ENCODE measurements around the gene HEG1. TPM values are rescaled to one million over a fixed set of nuclear protein-coding genes. Genes with fewer than 3 reads are reported as not detected.

The HEG1 gene
- total RNA-seq, 4 donors from 2014 or later, result 47.8 to 91.7 (median 76.8) TPM

DNA sequence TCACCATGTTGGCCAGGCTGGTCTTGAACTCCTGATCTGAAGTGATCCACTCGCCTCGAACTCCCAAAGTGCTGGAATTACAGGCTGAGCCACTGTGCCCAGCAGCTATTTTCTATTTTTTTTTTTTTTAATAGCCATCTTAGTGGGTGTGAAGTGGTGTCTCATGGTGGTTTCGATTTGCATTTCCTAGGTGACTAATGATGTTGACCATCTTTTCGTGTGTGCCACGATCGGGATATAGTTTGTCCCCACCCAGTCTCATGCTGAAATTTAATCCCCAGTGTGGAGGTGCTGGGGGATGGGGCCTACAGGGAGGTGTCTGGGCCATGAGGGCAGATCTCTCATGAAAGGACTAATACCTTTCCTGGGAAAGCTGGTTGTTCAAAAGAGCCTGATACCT lies 79.4 kb downstream of the HEG1 start:
- WGBS, result 94% methylated on average over 6 of the region's 6 CpGs
- Histone ChIP-seq H3K4me1 (peaks cover 0 to 16% (median 1%) of the 10 kb centered on the region in 4 donors), H3K36me3 (peaks cover 9 to 70% (median 41%) of the 10 kb centered on the region in 4 donors), H3K27ac (replicated peaks in 1 of 4) (no peak overlapping the region), H3K4me3 (no peak overlapping the region), H3K27me3 (no peaks in the 10 kb centered on the region), H3K9me3 (no peaks in the 10 kb centered on the region)
- intact Hi-C loops (cut with DNase I), result no loop called here
- no peak for TF ChIP-seq POLR2A (IDR thresholded peaks at IDR 0.05; ENCODE audit: low read depth)
- TF ChIP-seq POLR2AphosphoS5 (IDR thresholded peaks at IDR 0.05), result no peak
- TF ChIP-seq EP300 (IDR thresholded peaks at IDR 0.05), result no peak
- TF ChIP-seq, protein P1, sequence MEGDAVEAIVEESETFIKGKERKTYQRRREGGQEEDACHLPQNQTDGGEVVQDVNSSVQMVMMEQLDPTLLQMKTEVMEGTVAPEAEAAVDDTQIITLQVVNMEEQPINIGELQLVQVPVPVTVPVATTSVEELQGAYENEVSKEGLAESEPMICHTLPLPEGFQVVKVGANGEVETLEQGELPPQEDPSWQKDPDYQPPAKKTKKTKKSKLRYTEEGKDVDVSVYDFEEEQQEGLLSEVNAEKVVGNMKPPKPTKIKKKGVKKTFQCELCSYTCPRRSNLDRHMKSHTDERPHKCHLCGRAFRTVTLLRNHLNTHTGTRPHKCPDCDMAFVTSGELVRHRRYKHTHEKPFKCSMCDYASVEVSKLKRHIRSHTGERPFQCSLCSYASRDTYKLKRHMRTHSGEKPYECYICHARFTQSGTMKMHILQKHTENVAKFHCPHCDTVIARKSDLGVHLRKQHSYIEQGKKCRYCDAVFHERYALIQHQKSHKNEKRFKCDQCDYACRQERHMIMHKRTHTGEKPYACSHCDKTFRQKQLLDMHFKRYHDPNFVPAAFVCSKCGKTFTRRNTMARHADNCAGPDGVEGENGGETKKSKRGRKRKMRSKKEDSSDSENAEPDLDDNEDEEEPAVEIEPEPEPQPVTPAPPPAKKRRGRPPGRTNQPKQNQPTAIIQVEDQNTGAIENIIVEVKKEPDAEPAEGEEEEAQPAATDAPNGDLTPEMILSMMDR (IDR thresholded peaks at IDR 0.05), result no peak
- no peak for DNase-seq (ENCODE audit: extremely low spot score)

DNA sequence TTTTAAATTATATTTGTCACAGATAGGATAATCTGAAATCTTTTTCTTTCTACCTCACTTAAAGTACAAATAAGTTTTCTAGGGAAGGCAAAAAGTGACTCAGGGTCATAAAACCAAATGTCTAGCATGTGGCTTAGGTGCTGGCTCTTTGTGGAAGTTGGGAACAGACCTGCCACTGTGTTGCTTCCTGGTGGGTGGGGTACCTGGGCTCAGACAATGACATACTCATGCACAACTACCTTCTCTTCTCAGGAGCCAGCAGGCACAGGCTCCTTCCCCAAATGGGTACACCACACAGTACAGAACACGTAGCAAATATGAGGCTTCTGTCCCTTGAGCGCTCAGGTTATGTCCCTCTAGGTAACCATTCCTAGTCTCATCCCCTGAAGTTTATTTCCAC lies 81.1 kb downstream of the HEG1 start:
- TF ChIP-seq EP300 (IDR thresholded peaks at IDR 0.05) (no peak), POLR2A (IDR thresholded peaks at IDR 0.05; ENCODE audit: low read depth) (no peak), POLR2AphosphoS5 (IDR thresholded peaks at IDR 0.05) (no peak)
- TF ChIP-seq, protein P1 (IDR thresholded peaks at IDR 0.05), result no peak
- Histone ChIP-seq H3K4me3 (no peak overlapping the region), H3K27ac (replicated peaks in 1 of 4) (no peak overlapping the region), H3K36me3 (peaks cover 22 to 80% (median 57%) of the 10 kb centered on the region in 4 donors), H3K27me3 (no peaks in the 10 kb centered on the region), H3K4me1 (peaks cover 0 to 17% (median 6%) of the 10 kb centered on the region in 4 donors), H3K9me3 (no peaks in the 10 kb centered on the region)
- intact Hi-C loops (cut with DNase I), result no loop called here
- WGBS, result 93% methylated on average over 2 of the region's 2 CpGs
- DNase-seq (ENCODE audit: extremely low spot score), result no peak

DNA sequence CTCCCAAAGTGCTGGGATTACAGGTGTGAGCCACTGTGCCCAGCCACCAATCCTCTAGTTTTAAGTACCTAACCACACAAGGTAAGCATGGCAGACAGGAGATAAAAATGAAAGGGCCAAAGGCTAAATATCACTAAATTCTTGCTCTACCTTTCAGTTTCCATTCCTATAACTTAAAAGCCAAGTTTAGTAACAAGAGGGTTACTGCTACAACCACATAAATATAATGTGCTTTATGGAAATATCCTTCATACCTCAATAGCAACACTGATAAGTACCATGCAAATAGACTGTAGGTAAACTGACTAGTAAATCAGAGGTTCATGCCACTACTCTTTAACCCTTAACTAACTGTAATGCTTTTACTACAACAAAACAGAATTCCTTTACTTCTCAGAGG lies 82.5 kb downstream of the HEG1 start:
- Histone ChIP-seq H3K4me3 (no peak overlapping the region), H3K36me3 (peaks cover 31 to 93% (median 68%) of the 10 kb centered on the region in 4 donors), H3K27me3 (no peaks in the 10 kb centered on the region), H3K9me3 (no peaks in the 10 kb centered on the region), H3K27ac (replicated peaks in 1 of 4) (no peak overlapping the region), H3K4me1 (peaks cover 0 to 21% (median 10%) of the 10 kb centered on the region in 4 donors)
- intact Hi-C loops (cut with DNase I), result no loop called here
- TF ChIP-seq, protein P1 (IDR thresholded peaks at IDR 0.05), result no peak
- TF ChIP-seq EP300 (IDR thresholded peaks at IDR 0.05), result no peak
- no peak for TF ChIP-seq POLR2AphosphoS5 (IDR thresholded peaks at IDR 0.05)
- no peak for TF ChIP-seq POLR2A (IDR thresholded peaks at IDR 0.05; ENCODE audit: low read depth)
- no peak for DNase-seq (ENCODE audit: extremely low spot score)

DNA sequence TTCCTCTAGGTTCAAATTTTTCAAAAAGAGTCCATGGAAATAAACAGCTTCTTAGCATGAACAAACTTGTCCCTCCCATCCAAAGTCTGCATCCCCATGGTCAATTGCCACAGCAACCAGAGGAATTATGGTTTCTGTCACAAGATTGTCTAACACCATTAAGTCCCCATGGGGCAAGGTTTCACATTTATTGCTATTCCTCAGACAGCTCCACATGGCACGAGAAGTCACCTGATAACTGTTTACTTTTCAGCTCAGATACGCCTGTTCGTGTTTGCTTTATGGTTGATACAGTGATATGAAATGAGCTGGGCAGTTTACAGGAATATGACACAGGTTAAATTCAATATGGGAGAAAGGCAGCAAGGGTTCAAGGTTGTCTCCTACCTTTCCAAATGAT lies 83.3 kb downstream of the HEG1 start:
- intact Hi-C loops (cut with DNase I), result no loop called here
- no peak for TF ChIP-seq POLR2A (IDR thresholded peaks at IDR 0.05; ENCODE audit: low read depth)
- TF ChIP-seq, protein P1 (IDR thresholded peaks at IDR 0.05), result no peak
- peaks cover 0 to 28% (median 14%) of the 10 kb centered on the region in 4 donors for H3K4me1 ChIP-seq
- H3K27me3 ChIP-seq, result no peaks in the 10 kb centered on the region
- DNase-seq (ENCODE audit: extremely low spot score), result no peak
- H3K27ac ChIP-seq (replicated peaks in 1 of 4), result no peak overlapping the region
- H3K9me3 ChIP-seq, result no peaks in the 10 kb centered on the region
- no peak overlapping the region for H3K4me3 ChIP-seq
- WGBS, result 44% methylated on average over 3 of the region's 3 CpGs
- H3K36me3 ChIP-seq, result peaks cover 31 to 92% (median 67%) of the 10 kb centered on the region in 4 donors
